Panc1 (cell line): ENCODE results near the gene ELMO1. TPM values are rescaled to one million over a fixed set of nuclear protein-coding genes. Genes with fewer than 3 reads are reported as not detected.

Experiments
- ATAC-seq: fragments of 200-7000 bp; cut with Tn5 transposase; 2 replicates; pipeline ENCODE4 v1.9.1; 2020; ENCODE audit warnings: mild to moderate bottlenecking, moderate library complexity
- BruUV-seq: library from RNA; stranded (reverse); fragments of 400-500 nt; replicated peaks from 2 replicates; lab custom pipeline; 2021; lab: Mats Ljungman, UMichigan
- CTCF ChIA-PET: fragments of 300-600 bp; sonication (Branson Sonifier 250); formaldehyde crosslinking; loops from one replicate; lab custom pipeline; 2022; ENCODE audit warnings: antibody characterized with exemption; lab: Charles Lee
- POLR2A ChIA-PET: fragments of 300-600 bp; sonication (Branson Sonifier 250); formaldehyde crosslinking; loops from one replicate; lab custom pipeline; 2022; ENCODE audit warnings: antibody characterized with exemption; lab: Charles Lee
- DNase-seq: peaks from one replicate; pipeline ENCODE4 v3.0.0-alpha.2; 2010; ENCODE audit warnings: low read depth, low spot score
- H3K27ac ChIP-seq: 2 replicates; pipeline ENCODE4 v1.5.1; 2011; ENCODE audit warnings: mild to moderate bottlenecking, low read length, inconsistent platforms
- H3K27me3 ChIP-seq: fragments of 200-500 bp; sonication (Bioruptor generic); 2 replicates; pipeline ENCODE4 v1.6.0; 2014; ENCODE audit warnings: low read length, inconsistent platforms; ENCODE audit not compliant: control insufficient read depth, insufficient read depth
- H3K36me3 ChIP-seq: fragments of 200-500 bp; sonication (Bioruptor generic); 2 replicates; pipeline ENCODE4 v1.5.1; 2014; ENCODE audit warnings: inconsistent platforms, mild to moderate bottlenecking, low read length, moderate library complexity; ENCODE audit not compliant: control insufficient read depth, insufficient read depth
- H3K4me1 ChIP-seq: 2 replicates; pipeline ENCODE4 v1.5.1; 2011; ENCODE audit warnings: inconsistent platforms, mild to moderate bottlenecking, low read length, moderate library complexity; ENCODE audit not compliant: control insufficient read depth, insufficient read depth
- H3K4me3 ChIP-seq, 2 experiments: 2 replicates each; pipeline ENCODE4 v1.5.1; 2011 to 2012; ENCODE audit warnings: low read depth in 2 of 2, low read length in 2 of 2, mild to moderate bottlenecking in 2 of 2, inconsistent platforms in 1 of 2, moderate library complexity in 1 of 2
- H3K9me3 ChIP-seq: fragments of 200-500 bp; sonication (Bioruptor generic); 2 replicates; pipeline ENCODE4 v1.5.1; 2014; ENCODE audit warnings: low read depth, mild to moderate bottlenecking, inconsistent platforms, low read length, moderate library complexity; ENCODE audit not compliant: control insufficient read depth, insufficient read depth
- POLR2AphosphoS5 ChIP-seq: IDR thresholded peaks from 2 replicates; pipeline ENCODE4 v1.6.1; 2012; ENCODE audit warnings: mild to moderate bottlenecking, low read depth, low read length, moderate library complexity
- REST ChIP-seq, 2 experiments: IDR thresholded peaks; 2 replicates each; pipeline ENCODE4 v1.6.1; 2011 to 2012; ENCODE audit warnings: low read depth in 2 of 2, control low read depth in 1 of 2, low read length in 1 of 2, mild to moderate bottlenecking in 1 of 2, moderate library complexity in 1 of 2; ENCODE audit not compliant: insufficient read depth in 1 of 2
- SIN3A ChIP-seq: IDR thresholded peaks from 2 replicates; pipeline ENCODE4 v1.6.1; 2012; ENCODE audit warnings: low read depth, mild to moderate bottlenecking, low read length, moderate library complexity, borderline replicate concordance; ENCODE audit not compliant: insufficient read depth
- TCF7L2 ChIP-seq: IDR thresholded peaks from 2 replicates; pipeline ENCODE4 v1.6.1; 2011; ENCODE audit warnings: mild to moderate bottlenecking, low read depth, low read length, inconsistent platforms
- in situ Hi-C: cut with HindIII; loops from 2 replicates; pipeline ENCODE4 v1.10.0; 2016; ENCODE audit warnings: low sequenced_read_pairs, low pct_unique_long_range_greater_than_20kb
- intact Hi-C: fragments of 100-400 bp; cut with micrococcal nuclease; formaldehyde crosslinking; loops from one replicate; pipeline ENCODE4 v1.10.0; 2022; ENCODE audit not compliant: unreplicated experiment
- total RNA-seq: library from RNA; stranded (reverse); gene quantifications from one replicate; pipeline ENCODE4 v1.2.1, GENCODE V29; 2021; ENCODE audit not compliant: unreplicated experiment
- TF ChIP-seq, protein P1 (sequence below): fragments of 450-650 bp; IDR thresholded peaks from 2 replicates; pipeline ENCODE4 v1.5.1; 2017; ENCODE audit warnings: mild to moderate bottlenecking

The ELMO1 gene
- total RNA-seq, 1 experiment from 2014 or later: 0.80 TPM

GRCh38 chr7:36961097-36961496, 487.6 kb downstream of the ELMO1 start:
- DNase-seq (no peak), ATAC-seq (no peak)
- Histone ChIP-seq H3K27me3 (no peaks in the 10 kb centered on the region), H3K4me1 (no peaks in the 10 kb centered on the region), H3K9me3 (peaks cover 12% of the 10 kb centered on the region; the same call in 1 of the 2 replicates), H3K27ac (no peak overlapping the region), H3K36me3 (no peaks in the 10 kb centered on the region), H3K4me3 (no peak overlapping the region)
- BruUV-seq: no TSS peak
- POLR2A ChIA-PET: no interaction called here
- in situ Hi-C loops (no loop called here), intact Hi-C loops (no loop called here)
- TF ChIP-seq, protein P1, sequence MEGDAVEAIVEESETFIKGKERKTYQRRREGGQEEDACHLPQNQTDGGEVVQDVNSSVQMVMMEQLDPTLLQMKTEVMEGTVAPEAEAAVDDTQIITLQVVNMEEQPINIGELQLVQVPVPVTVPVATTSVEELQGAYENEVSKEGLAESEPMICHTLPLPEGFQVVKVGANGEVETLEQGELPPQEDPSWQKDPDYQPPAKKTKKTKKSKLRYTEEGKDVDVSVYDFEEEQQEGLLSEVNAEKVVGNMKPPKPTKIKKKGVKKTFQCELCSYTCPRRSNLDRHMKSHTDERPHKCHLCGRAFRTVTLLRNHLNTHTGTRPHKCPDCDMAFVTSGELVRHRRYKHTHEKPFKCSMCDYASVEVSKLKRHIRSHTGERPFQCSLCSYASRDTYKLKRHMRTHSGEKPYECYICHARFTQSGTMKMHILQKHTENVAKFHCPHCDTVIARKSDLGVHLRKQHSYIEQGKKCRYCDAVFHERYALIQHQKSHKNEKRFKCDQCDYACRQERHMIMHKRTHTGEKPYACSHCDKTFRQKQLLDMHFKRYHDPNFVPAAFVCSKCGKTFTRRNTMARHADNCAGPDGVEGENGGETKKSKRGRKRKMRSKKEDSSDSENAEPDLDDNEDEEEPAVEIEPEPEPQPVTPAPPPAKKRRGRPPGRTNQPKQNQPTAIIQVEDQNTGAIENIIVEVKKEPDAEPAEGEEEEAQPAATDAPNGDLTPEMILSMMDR: no peak
- TF ChIP-seq TCF7L2 (no peak), SIN3A (no peak), REST (IDR thresholded peaks at IDR 0.05; ENCODE audit: insufficient read depth in 1 of 2, low read depth in 2 of 2, low read length in 1 of 2) (no peak), POLR2AphosphoS5 (no peak)
- CTCF ChIA-PET: no interaction called here

GRCh38 chr7:36960105-36960504, 488.6 kb downstream of the ELMO1 start:
- intact Hi-C loops: no loop called here
- DNase-seq (no peak), ATAC-seq (no peak)
- ChIA-PET CTCF (no interaction called here), POLR2A (no interaction called here)
- no TSS peak for BruUV-seq
- H3K9me3 ChIP-seq: peaks cover 16% of the 10 kb centered on the region; the same call in 1 of the 2 replicates
- in situ Hi-C loops: no loop called here
- TF ChIP-seq POLR2AphosphoS5 (no peak), SIN3A (no peak), REST (IDR thresholded peaks at IDR 0.05; ENCODE audit: insufficient read depth in 1 of 2, low read depth in 2 of 2, low read length in 1 of 2) (no peak), TCF7L2 (no peak)
- TF ChIP-seq, protein P1: no peak
- no peak overlapping the region for H3K4me3 ChIP-seq
- H3K4me1 ChIP-seq: no peaks in the 10 kb centered on the region
- no peaks in the 10 kb centered on the region for H3K27me3 ChIP-seq
- no peak overlapping the region for H3K27ac ChIP-seq
- H3K36me3 ChIP-seq: no peaks in the 10 kb centered on the region
